ENCODE measurements around the gene GASK1A. TPM values are rescaled to one million over a fixed set of nuclear protein-coding genes. Genes with fewer than 3 reads are reported as not detected.
"Not testable (repeated sequence)": the region's sequence is repeated elsewhere in the genome, so short reads cannot be mapped to it uniquely, and the experiment has no call there.

Gene GASK1A
- total RNA-seq, 1 donor from 2014 or later: 2.1 TPM

DNA sequence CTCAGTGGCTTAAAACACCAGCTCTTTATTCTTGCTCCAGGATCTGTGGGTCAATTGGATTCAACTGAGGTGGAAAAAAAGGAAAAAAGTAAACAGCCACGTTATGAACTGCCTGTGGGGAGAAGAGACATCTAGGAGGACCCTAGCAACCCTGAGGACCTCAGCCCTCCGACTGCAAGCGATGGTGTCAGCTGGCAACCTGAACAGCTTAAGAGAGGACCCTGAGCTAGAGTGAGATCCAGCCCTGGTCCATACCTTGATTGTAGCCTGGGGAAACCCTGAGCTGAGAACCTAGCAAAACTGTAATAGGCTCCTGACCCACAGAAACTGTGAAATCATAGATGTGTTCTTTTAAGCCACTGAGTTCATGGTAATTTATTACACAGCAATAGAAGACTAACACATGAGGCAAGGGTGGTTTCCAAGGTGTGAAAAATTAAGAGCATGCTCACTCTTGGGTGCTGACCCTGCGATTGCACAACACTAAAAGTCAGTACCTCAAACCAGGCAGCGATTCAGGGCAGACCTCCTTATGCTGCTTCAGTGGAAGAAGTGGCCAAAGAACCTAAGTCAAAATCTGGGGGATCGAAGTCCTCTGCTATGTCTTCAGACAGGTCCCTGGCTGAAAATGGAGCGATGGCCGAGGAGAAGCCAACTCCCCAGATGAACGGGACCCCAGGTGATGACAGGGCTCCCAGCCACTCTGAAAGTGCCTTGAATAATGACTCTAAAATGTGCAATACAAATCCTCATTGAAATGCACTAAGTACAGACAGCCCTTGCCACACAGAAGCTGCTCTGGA lies 57.7 kb downstream of the GASK1A start:
- no peak overlapping the region for H3K27ac Mint-ChIP-seq (ENCODE audit: unreplicated experiment)
- TF ChIP-seq, protein P1, sequence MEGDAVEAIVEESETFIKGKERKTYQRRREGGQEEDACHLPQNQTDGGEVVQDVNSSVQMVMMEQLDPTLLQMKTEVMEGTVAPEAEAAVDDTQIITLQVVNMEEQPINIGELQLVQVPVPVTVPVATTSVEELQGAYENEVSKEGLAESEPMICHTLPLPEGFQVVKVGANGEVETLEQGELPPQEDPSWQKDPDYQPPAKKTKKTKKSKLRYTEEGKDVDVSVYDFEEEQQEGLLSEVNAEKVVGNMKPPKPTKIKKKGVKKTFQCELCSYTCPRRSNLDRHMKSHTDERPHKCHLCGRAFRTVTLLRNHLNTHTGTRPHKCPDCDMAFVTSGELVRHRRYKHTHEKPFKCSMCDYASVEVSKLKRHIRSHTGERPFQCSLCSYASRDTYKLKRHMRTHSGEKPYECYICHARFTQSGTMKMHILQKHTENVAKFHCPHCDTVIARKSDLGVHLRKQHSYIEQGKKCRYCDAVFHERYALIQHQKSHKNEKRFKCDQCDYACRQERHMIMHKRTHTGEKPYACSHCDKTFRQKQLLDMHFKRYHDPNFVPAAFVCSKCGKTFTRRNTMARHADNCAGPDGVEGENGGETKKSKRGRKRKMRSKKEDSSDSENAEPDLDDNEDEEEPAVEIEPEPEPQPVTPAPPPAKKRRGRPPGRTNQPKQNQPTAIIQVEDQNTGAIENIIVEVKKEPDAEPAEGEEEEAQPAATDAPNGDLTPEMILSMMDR (conservative IDR thresholded peaks at IDR 0.05): no peak
- H3K4me1 Mint-ChIP-seq: peaks cover 5% of the 10 kb centered on the region
- no peaks in the 10 kb centered on the region for H3K36me3 Mint-ChIP-seq (ENCODE audit: low read depth)
- no peaks in the 10 kb centered on the region for H3K27me3 Mint-ChIP-seq (ENCODE audit: low read depth)
- no peak for DNase-seq (ENCODE audit: low read depth, low spot score)
- no peak overlapping the region for H3K4me3 Mint-ChIP-seq
- H3K9me3 Mint-ChIP-seq: peaks cover 3% of the 10 kb centered on the region

- Mint-ChIP-seq H3K4me1 (peaks cover 5% of the 10 kb centered on the region), H3K36me3 (ENCODE audit: low read depth) (no peaks in the 10 kb centered on the region), H3K4me3 (no peak overlapping the region), H3K9me3 (peaks cover 3% of the 10 kb centered on the region), H3K27ac (ENCODE audit: unreplicated experiment) (no peak overlapping the region), H3K27me3 (ENCODE audit: low read depth) (no peaks in the 10 kb centered on the region)
- TF ChIP-seq, protein P1 (conservative IDR thresholded peaks at IDR 0.05): no peak
- no peak for DNase-seq (ENCODE audit: low read depth, low spot score)
Measured at GRCh38 chr3:43038010-43038409, 58.9 kb downstream of the GASK1A start.

DNA sequence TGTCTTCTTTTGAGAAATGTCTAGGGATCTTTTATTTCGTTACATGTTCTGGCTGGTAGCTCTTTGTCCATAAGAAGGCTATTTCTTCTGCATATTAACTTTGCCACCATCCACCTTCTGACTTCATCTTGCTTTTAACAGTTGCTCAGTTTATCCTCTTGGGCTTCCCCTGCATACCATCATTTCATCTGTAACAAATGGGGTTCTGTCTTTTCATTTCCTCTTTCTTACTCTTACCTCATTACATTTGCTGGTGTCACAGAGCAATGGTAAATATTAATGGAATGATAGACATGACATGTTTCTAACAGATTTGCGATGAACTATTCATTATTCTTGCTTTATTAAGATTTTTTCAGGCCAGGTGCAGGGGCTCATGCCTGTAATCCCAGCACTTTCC lies 62.4 kb downstream of the GASK1A start:
- Mint-ChIP-seq H3K27me3 (ENCODE audit: low read depth) (no peaks in the 10 kb centered on the region), H3K4me1 (no peaks in the 10 kb centered on the region), H3K9me3 (peaks cover 14% of the 10 kb centered on the region), H3K4me3 (no peak overlapping the region), H3K36me3 (ENCODE audit: low read depth) (peaks cover 3% of the 10 kb centered on the region), H3K27ac (ENCODE audit: unreplicated experiment) (no peak overlapping the region)
- TF ChIP-seq, protein P1 (conservative IDR thresholded peaks at IDR 0.05): no peak
- no peak for DNase-seq (ENCODE audit: low read depth, low spot score)

DNA sequence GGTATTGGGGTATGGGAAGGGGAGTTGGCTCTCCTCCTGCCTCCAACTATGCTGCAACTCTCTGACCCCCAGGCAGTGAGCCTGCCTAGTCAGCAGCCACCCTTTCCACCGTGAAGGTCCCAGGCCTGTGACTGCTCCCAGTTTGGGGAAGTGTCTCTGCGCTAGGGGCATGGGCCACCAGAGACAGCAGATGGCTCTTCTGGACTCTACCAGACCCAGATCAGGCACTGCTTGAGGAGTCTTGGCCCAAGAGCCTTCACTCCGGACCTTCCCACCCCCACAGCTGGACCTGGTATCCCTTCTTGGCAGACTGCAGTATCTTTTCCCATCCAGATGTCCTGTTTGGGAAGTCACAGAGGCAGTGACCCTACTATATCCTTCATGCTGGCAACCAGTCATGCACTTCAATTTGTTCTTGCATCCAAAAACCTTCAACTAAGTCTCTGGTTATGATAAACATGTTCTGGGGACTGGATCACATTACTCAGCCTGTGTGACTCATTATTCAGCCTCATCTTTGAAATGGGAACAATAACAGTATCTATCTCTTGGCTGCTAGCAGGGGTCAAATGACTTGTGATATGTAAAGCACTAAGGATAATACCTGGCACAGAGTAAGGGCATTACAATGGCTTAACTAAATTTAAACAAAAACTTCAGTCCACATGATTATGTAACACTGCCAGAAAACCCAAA lies 64.1 kb downstream of the GASK1A start:
- Mint-ChIP-seq H3K27ac (ENCODE audit: unreplicated experiment) (no peak overlapping the region), H3K4me3 (no peak overlapping the region), H3K4me1 (no peaks in the 10 kb centered on the region), H3K9me3 (peaks cover 21% of the 10 kb centered on the region), H3K36me3 (ENCODE audit: low read depth) (peaks cover 3% of the 10 kb centered on the region), H3K27me3 (ENCODE audit: low read depth) (no peaks in the 10 kb centered on the region)
- TF ChIP-seq, protein P1 (conservative IDR thresholded peaks at IDR 0.05): no peak
- no peak for DNase-seq (ENCODE audit: low read depth, low spot score)

DNA sequence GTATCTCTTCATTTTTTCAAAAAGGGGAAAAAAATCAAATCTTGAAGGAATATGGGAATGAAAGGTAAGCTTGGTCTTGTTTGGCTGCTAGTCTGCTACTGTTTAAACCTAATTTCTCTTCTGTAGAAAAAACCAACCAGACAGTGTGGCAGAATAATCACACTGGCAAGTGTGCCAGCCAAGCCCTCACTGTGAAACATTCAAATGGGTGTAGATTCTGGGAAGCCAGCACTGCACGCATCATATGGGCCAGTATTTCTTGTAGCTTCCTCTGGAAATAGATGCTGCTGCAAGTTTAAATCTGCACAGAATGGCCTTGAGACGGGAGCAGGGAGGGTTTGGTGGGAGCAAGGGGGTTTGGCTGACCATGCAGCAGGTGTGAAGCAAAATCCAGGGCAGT lies 64.7 kb downstream of the GASK1A start:
- Mint-ChIP-seq H3K9me3 (peaks cover 21% of the 10 kb centered on the region), H3K27me3 (ENCODE audit: low read depth) (no peaks in the 10 kb centered on the region), H3K27ac (ENCODE audit: unreplicated experiment) (no peak overlapping the region)

DNA sequence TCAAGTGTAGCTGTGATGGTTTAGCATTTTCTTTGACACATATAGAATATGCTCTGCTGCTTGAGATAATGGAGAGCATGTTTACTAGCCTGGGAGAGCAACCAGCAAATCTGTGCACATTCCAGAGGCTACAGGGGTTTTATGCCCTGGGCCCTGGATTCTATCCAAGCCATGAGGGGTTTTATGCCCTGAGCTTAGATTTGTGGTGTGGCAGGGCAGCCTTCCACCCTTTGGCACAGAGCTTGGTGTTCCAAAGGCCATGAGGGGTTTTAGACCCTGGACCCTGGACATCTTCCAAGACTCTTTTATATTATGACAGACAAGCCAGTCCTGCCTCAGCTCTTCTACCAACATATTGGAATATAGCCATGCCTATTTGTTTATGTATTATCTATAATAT lies 66.0 kb downstream of the GASK1A start:
- H3K9me3 Mint-ChIP-seq: peaks cover 21% of the 10 kb centered on the region
- H3K27me3 Mint-ChIP-seq (ENCODE audit: low read depth); H3K4me3 Mint-ChIP-seq; H3K4me1 Mint-ChIP-seq; DNase-seq (ENCODE audit: low read depth, low spot score); H3K27ac Mint-ChIP-seq (ENCODE audit: unreplicated experiment); H3K36me3 Mint-ChIP-seq (ENCODE audit: low read depth): not testable (repeated sequence)

More for the DNA sequence above, 64.7 kb downstream of the GASK1A start:
- Mint-ChIP-seq H3K4me1 (no peaks in the 10 kb centered on the region), H3K4me3 (no peak overlapping the region), H3K36me3 (ENCODE audit: low read depth) (peaks cover 4% of the 10 kb centered on the region)
- TF ChIP-seq, protein P1 (conservative IDR thresholded peaks at IDR 0.05): no peak
- DNase-seq (ENCODE audit: low read depth, low spot score): no peak

Measured in neural crest cell (in vitro differentiated cells).